Urothelium cell line (cell line): ENCODE results near the gene ATL2.

Source experiments
- DNase-seq: peaks from one replicate; pipeline ENCODE4 v3.0.0; 2011; ENCODE audit warnings: low spot score, mixed read lengths
- FAIRE-seq: peaks from 2 replicates; lab custom pipeline; 2011; peaks lifted over from hg19 to GRCh38; lab: Jason Lieb, UNC

Gene ATL2

DNA sequence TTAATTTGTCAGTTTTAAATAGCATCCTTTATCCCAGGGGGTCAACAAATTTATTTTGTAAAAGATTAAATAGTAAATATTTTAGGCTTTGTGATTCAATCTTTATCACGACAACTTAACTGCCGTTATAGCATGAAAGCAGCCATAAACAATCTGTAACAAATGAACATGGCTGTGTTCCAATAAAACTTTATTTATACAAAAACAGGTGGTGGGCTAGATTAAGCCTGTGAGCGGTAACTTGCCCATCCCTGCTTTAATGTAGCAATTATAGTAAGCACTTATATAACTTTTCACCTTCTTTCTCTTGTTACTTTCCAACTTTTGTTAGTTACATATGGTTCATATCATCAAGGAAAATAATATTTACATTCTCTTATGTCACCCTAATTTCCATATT lies 121.9 kb downstream of the ATL2 start:
- DNase-seq (no peak), FAIRE-seq (no peak)

DNA sequence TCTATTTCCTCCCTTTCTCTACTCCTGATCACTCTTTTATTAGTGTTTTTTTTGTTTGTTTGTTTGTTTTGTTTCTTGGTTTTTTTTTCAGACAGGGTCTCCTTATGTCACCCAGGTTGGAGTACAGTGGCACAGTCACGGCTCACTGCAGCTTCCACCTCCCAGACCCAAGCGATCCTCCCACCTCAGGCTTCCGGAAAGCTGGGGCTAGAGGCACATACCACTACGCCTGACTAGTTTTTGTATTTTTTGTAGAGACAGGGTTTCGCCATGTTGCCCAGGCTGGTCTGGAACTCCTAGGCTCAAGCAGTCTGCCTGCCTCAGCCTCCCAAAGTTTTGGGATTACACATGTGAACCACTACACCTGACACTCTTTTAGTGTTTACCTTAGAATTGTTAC lies 122.3 kb downstream of the ATL2 start:
- FAIRE-seq, result no peak
- no peak for DNase-seq

DNA sequence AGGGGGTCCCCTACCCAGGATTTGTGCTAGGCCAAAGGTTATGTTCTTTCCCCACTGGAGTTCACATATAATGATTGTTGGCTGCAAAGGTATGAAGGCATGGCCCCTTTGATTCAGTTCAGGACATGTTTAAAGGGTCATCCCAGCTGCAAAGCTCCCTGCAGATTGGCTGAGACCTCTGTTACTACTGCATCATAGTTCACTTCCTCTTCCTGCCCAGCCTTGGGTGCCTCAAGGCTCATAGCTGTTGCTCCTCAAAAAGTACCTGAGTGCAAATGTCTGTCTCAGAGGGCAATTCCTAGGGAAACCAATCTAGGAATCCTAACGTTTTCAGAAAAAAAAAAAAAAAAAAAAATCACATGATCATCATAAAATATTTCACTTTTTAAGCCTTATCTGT lies 125.1 kb downstream of the ATL2 start:
- no peak for FAIRE-seq
- DNase-seq, result no peak

DNA sequence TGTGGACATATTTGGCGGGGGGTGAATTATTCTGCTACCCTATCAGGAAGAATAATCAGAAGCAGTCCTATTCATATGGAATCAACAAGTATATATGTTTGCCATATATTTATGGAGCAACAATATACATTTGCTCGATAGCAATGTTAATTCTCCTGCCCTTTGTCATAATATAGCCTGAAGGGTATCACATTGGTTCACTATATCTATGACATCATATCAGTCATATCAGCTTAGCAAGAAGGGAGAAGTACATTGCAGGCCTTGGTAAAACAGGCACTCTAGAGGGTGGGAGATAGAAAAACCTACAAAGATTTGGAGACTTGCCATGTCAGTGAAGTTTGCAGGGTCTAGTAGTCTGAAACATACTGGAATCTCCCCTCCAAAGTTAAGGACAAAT lies 128.4 kb downstream of the ATL2 start:
- FAIRE-seq (peak; percentile 27), DNase-seq (no peak)

DNA sequence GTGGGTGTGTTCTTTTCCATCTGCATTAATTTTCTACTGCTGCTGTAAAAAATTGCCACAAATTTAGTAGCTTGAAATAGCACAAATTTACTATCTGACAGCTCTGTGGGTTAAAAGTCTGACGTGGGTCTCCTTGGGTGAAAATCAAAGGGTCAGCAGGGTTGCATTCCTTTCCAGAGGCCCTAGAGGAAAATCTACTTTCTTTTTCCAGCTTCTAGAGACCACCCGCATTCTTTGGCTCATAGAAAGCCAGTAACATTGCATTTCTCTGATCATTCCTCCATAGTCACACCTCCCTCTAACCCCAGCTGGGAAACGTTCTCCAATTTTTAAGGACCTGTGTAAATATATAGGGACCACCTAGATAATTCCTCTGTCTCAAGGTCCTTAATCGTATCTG lies 128.8 kb downstream of the ATL2 start:
- no peak for FAIRE-seq

DNA sequence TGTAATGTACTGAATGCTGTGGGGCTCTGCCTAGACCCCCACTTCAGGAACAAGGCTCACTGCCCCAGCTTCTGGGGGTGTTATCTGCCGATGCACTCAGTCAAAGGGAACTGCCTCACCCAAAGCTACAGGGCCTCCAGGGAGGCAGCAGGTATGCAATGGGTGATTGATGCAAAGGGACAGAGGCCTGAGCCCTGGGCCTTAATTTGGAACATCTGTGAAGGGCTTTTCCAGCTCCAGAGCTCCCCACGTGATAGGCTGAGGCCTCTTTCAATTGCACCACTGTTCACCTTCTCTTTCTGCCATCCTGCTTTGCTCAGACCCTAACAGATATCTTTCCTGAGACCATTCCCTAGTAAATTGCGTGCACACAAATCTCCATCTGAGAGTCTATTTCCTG lies 131.0 kb downstream of the ATL2 start:
- FAIRE-seq, result no peak

More for the DNA sequence above, 128.8 kb downstream of the ATL2 start:
- no peak for DNase-seq

DNA sequence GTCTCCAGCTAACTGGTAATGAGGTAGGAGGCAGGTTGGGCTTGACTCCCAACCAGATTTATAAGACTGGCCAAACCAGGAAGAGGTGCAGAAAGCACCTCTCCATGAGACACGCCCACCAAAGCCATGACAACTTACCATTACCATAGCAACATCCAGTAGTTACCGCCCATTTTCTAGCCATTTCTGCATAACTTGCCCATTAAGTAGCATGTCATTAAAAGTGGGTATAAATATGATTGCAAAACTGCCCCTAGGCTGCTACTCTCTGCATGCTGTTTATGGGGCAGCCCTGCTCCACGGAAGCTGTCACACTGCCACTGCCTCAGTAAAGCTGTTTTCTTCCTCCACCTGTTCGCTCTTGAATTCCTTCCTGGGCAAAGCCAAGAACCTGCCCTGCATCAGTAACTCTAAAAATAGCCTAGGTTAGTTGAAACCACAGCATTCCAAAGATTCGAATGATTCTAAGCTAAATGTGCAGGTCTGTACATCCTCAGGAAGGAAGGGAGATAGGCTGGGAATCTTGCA lies 131.9 kb downstream of the ATL2 start:
- FAIRE-seq, result peak; percentile 70
- DNase-seq, result peak; percentile 35

More for the DNA sequence above, 131.0 kb downstream of the ATL2 start:
- no peak for DNase-seq

DNA sequence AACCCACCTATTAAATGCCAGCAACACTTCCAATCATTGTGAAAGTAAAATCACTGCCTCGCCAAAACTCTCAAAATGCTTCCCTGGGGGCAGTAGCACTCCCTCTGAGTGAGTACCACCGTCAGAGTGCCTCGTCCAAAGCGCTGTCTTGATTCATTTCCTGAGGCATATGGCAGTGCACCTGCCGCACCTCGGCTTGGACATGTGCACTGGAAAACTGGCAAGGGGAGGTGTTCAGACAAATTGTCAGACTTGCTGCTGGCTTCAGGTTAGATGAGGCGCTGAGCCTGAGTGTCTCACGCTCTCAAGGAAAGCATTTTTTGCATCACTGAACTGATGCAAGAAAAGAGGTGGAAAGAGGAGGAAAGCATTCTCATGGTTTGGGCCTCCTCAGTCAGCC lies 132.8 kb downstream of the ATL2 start:
- FAIRE-seq (no peak), DNase-seq (no peak)
